Astrocyte (in vitro differentiated cells and primary cell): ENCODE data around the gene GRIP1. TPM values are rescaled to one million over a fixed set of nuclear protein-coding genes. Genes with fewer than 3 reads are reported as not detected.

Source experiments
- DNase-seq: peaks from one replicate; pipeline ENCODE4 v3.0.0-alpha.2; 2010; ENCODE audit warnings: low read depth
- FAIRE-seq: peaks from 2 replicates; lab custom pipeline; 2011; peaks lifted over from hg19 to GRCh38; lab: Jason Lieb, UNC
- H2AFZ ChIP-seq: 2 replicates; pipeline ENCODE4 v1.6.0; 2012; ENCODE audit warnings: low read depth, low read length, inconsistent platforms
- H3K27ac ChIP-seq: 2 replicates; pipeline ENCODE4 v1.5.1; 2011; ENCODE audit warnings: low read depth, low read length, inconsistent platforms
- H3K27me3 ChIP-seq: 2 replicates; pipeline ENCODE4 v1.6.0; 2011; ENCODE audit warnings: low read length, inconsistent platforms; ENCODE audit not compliant: insufficient read depth
- H3K36me3 ChIP-seq: 2 replicates; pipeline ENCODE4 v1.5.1; 2011; ENCODE audit warnings: low read length, inconsistent platforms; ENCODE audit not compliant: insufficient read depth
- H3K4me1 ChIP-seq: 2 replicates; pipeline ENCODE4 v1.5.1; 2011; ENCODE audit warnings: low read length, inconsistent platforms; ENCODE audit not compliant: insufficient read depth
- H3K4me2 ChIP-seq: 2 replicates; pipeline ENCODE4 v1.6.0; 2012; ENCODE audit warnings: low read length, inconsistent platforms
- H3K4me3 ChIP-seq: 2 replicates; pipeline ENCODE4 v1.5.1; 2011; ENCODE audit warnings: low read depth, mild to moderate bottlenecking, low read length, inconsistent platforms; ENCODE audit not compliant: insufficient read depth
- H3K79me2 ChIP-seq: 2 replicates; pipeline ENCODE4 v1.6.0; 2012; ENCODE audit warnings: mild to moderate bottlenecking, low read length, inconsistent platforms; ENCODE audit not compliant: insufficient read depth
- H3K9ac ChIP-seq: 2 replicates; pipeline ENCODE4 v1.6.0; 2012; ENCODE audit warnings: mild to moderate bottlenecking, low read length, inconsistent platforms
- H3K9me3 ChIP-seq: 2 replicates; pipeline ENCODE4 v1.5.1; 2012; ENCODE audit warnings: low read depth, mild to moderate bottlenecking, low read length, inconsistent platforms; ENCODE audit not compliant: insufficient read depth
- H4K20me1 ChIP-seq: 2 replicates; pipeline ENCODE4 v1.6.0; 2012; ENCODE audit warnings: low read length, inconsistent platforms; ENCODE audit not compliant: insufficient read depth
- H3K27ac Mint-ChIP-seq: one replicate; pipeline ENCODE4 v1.8.0; 2021; ENCODE audit warnings: mild to moderate bottlenecking, mixed read lengths; ENCODE audit not compliant: unreplicated experiment
- H3K27me3 Mint-ChIP-seq: one replicate; pipeline ENCODE4 v1.8.0; 2021; ENCODE audit warnings: low read depth, mixed read lengths; ENCODE audit not compliant: unreplicated experiment
- H3K36me3 Mint-ChIP-seq: one replicate; pipeline ENCODE4 v1.8.0; 2021; ENCODE audit warnings: low read depth, mixed read lengths; ENCODE audit not compliant: unreplicated experiment
- H3K4me1 Mint-ChIP-seq: one replicate; pipeline ENCODE4 v1.8.0; 2021; ENCODE audit warnings: low read depth, mixed read lengths; ENCODE audit not compliant: unreplicated experiment
- H3K4me3 Mint-ChIP-seq: one replicate; pipeline ENCODE4 v1.8.0; 2021; ENCODE audit warnings: mild to moderate bottlenecking, moderate library complexity, mixed read lengths; ENCODE audit not compliant: unreplicated experiment
- H3K9me3 Mint-ChIP-seq: one replicate; pipeline ENCODE4 v1.8.0; 2021; ENCODE audit warnings: mild to moderate bottlenecking, mixed read lengths; ENCODE audit not compliant: unreplicated experiment
- EZH2 ChIP-seq: IDR thresholded peaks from 2 replicates; pipeline ENCODE4 v1.6.1; 2012; ENCODE audit warnings: mild to moderate bottlenecking, low read length, inconsistent platforms; ENCODE audit not compliant: insufficient read depth
- total RNA-seq: library from RNA; stranded (reverse); gene quantifications from 2 replicates; pipeline ENCODE4 v1.2.1, GENCODE V29; 2021
- TF ChIP-seq, protein P1 (sequence below): IDR thresholded peaks from 2 replicates; pipeline ENCODE4 v1.5.1; 2011; ENCODE audit warnings: low read depth, mild to moderate bottlenecking, inconsistent platforms, low read length, moderate library complexity; ENCODE audit not compliant: insufficient read depth

GRIP1 gene
- total RNA-seq, 1 donor from 2014 or later: 16.7 TPM

DNA sequence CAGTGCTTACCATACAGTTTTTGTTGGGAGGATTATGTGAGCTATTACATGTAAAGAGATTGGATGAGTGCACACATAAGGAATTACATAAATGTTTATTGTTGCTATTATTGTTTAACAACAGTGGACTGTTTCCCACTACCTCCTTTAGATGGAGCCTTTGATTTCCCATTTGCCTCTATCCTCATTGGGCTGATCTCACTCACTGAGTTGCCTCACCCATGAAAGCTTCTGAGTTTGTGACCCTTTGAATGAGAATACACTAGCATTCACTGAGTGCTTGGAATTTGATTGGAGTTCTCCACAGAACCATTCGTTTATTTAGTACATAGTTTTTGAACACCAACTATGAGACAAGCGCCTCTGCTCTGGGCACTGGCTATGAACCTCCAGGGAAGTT, 255.6 kb downstream of the GRIP1 start:
- no peak overlapping the region for H3K27ac ChIP-seq
- no peaks in the 10 kb centered on the region for H3K79me2 ChIP-seq
- Mint-ChIP-seq H3K9me3 (peaks cover 5% of the 10 kb centered on the region), H3K4me1 (no peaks in the 10 kb centered on the region), H3K27me3 (no peaks in the 10 kb centered on the region), H3K4me3 (no peak overlapping the region), H3K36me3 (no peaks in the 10 kb centered on the region), H3K27ac (no peak overlapping the region)
- DNase-seq (no peak), FAIRE-seq (no peak)
- H3K4me3 ChIP-seq: no peak overlapping the region
- no peaks in the 10 kb centered on the region for H3K27me3 ChIP-seq
- TF ChIP-seq, protein P1, sequence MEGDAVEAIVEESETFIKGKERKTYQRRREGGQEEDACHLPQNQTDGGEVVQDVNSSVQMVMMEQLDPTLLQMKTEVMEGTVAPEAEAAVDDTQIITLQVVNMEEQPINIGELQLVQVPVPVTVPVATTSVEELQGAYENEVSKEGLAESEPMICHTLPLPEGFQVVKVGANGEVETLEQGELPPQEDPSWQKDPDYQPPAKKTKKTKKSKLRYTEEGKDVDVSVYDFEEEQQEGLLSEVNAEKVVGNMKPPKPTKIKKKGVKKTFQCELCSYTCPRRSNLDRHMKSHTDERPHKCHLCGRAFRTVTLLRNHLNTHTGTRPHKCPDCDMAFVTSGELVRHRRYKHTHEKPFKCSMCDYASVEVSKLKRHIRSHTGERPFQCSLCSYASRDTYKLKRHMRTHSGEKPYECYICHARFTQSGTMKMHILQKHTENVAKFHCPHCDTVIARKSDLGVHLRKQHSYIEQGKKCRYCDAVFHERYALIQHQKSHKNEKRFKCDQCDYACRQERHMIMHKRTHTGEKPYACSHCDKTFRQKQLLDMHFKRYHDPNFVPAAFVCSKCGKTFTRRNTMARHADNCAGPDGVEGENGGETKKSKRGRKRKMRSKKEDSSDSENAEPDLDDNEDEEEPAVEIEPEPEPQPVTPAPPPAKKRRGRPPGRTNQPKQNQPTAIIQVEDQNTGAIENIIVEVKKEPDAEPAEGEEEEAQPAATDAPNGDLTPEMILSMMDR: no peak
- no peak for TF ChIP-seq EZH2
- no peak overlapping the region for H3K9ac ChIP-seq
- H3K36me3 ChIP-seq: no peaks in the 10 kb centered on the region
- no peaks in the 10 kb centered on the region for H4K20me1 ChIP-seq
- no peaks in the 10 kb centered on the region for H3K4me1 ChIP-seq
- no peak overlapping the region for H3K4me2 ChIP-seq
- H2AFZ ChIP-seq: no peak overlapping the region
- H3K9me3 ChIP-seq: no peaks in the 10 kb centered on the region

DNA sequence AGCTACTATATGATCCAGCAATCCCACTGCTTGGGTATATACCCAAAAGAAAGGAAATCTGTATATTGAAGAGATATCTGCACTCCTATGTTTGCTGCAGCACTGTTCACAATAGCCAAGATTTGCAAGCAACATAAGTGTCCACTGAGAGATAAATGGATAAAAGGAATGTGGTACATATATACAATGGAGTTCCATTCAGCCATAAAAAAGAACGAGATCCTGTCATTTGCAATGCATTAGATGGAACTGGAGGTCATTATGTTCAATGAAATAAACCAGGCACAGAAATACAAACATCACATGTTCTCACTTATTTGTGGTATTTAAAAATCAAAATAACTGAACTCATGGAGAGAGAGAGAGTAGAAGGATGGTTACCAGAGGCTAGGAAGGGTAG, 260.0 kb downstream of the GRIP1 start:
- no peaks in the 10 kb centered on the region for H3K79me2 ChIP-seq
- no peak overlapping the region for H3K9ac ChIP-seq
- H3K27ac Mint-ChIP-seq: no peak overlapping the region
- H3K27me3 ChIP-seq: no peaks in the 10 kb centered on the region
- H3K27ac ChIP-seq: no peak overlapping the region
- no peak overlapping the region for H3K4me2 ChIP-seq
- no peak overlapping the region for H3K4me3 ChIP-seq
- H3K36me3 Mint-ChIP-seq: no peaks in the 10 kb centered on the region
- no peak for FAIRE-seq
- no peaks in the 10 kb centered on the region for H4K20me1 ChIP-seq
- no peak for DNase-seq
- H3K36me3 ChIP-seq: no peaks in the 10 kb centered on the region
- no peaks in the 10 kb centered on the region for H3K4me1 Mint-ChIP-seq
- no peak overlapping the region for H3K4me3 Mint-ChIP-seq
- H2AFZ ChIP-seq: no peak overlapping the region
- TF ChIP-seq, protein P1: no peak
- no peak for TF ChIP-seq EZH2
- H3K9me3 Mint-ChIP-seq: peaks cover 2% of the 10 kb centered on the region
- H3K4me1 ChIP-seq: no peaks in the 10 kb centered on the region
- H3K27me3 Mint-ChIP-seq: no peaks in the 10 kb centered on the region
- no peaks in the 10 kb centered on the region for H3K9me3 ChIP-seq

DNA sequence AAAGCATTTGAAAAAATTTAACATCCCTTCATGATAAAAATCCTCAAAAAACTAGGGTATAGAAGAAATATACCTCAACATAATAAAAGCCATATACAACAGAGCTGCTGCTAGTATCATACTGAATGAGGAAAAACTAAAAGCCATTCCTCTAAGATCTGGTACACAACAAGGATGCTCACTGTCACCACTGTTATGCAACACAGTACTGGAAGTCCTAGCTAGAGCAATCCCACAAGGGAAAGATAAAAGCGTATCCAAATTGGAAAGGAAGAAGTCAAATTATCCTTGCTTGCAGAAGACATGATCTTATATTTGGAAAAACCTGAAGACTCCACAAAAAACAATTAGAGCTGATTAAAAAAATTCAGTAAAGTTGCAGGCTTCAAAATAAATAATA, 261.7 kb downstream of the GRIP1 start:
- H3K36me3 Mint-ChIP-seq: no peaks in the 10 kb centered on the region
- no peak for FAIRE-seq
- TF ChIP-seq EZH2: no peak
- TF ChIP-seq, protein P1: no peak

More for the DNA sequence above, 261.7 kb downstream of the GRIP1 start:
- no peaks in the 10 kb centered on the region for H3K79me2 ChIP-seq
- H3K9me3 ChIP-seq: no peaks in the 10 kb centered on the region
- no peak overlapping the region for H3K27ac ChIP-seq
- H3K27me3 ChIP-seq: no peaks in the 10 kb centered on the region
- H2AFZ ChIP-seq: no peak overlapping the region
- H3K36me3 ChIP-seq: no peaks in the 10 kb centered on the region
- H3K4me3 Mint-ChIP-seq: no peak overlapping the region
- DNase-seq: no peak
- H3K4me1 ChIP-seq: no peaks in the 10 kb centered on the region
- H3K27me3 Mint-ChIP-seq: no peaks in the 10 kb centered on the region
- peaks cover 5% of the 10 kb centered on the region for H3K9me3 Mint-ChIP-seq
- no peak overlapping the region for H3K9ac ChIP-seq
- H4K20me1 ChIP-seq: no peaks in the 10 kb centered on the region
- H3K27ac Mint-ChIP-seq: no peak overlapping the region
- H3K4me3 ChIP-seq: no peak overlapping the region
- H3K4me2 ChIP-seq: no peak overlapping the region
- no peaks in the 10 kb centered on the region for H3K4me1 Mint-ChIP-seq
